ENCODE data around the gene CBX6.

GRCh38 chr22:38830845-38831108 is 41.2 kb downstream of the CBX6 start:
- no peak for TF ChIP-seq CTCF (IDR thresholded peaks at IDR 0.05)
- TF ChIP-seq MAX (IDR thresholded peaks at IDR 0.05) = no peak
- no peak for TF ChIP-seq MAFK (IDR thresholded peaks at IDR 0.05; ENCODE audit: partially characterized antibody)
- TF ChIP-seq SMC3 (IDR thresholded peaks at IDR 0.05) = no peak
- no peak for TF ChIP-seq REST (IDR thresholded peaks at IDR 0.05)

All from A549 (cell line).